Adrenal gland (tissue), 5 donors: ENCODE results near the gene GPATCH2L.

Source experiments
- POLR2A ChIP-seq, 2 donors: fragments of 450-650 bp; IDR thresholded peaks; one replicate each; pipeline ENCODE4 v1.6.1; 2017; ENCODE audit warnings: antibody characterized with exemption in 2 of 2, mild to moderate bottlenecking in 2 of 2, moderate library complexity in 1 of 2
- TF ChIP-seq, protein P1 (sequence below), 6 experiments: fragments of 450-650 bp in 4 of 6; fragments of 200-600 bp in 2 of 6; sonication (generic) in 1 of 6; IDR thresholded peaks; 1 replicate in 5 of 6; 2 replicates in 1 of 6; pipeline versions ENCODE4 v1.5.1 to v1.8.0; 2016 to 2021; ENCODE audit warnings: antibody characterized with exemption in 6 of 6, mild to moderate bottlenecking in 2 of 6, moderate library complexity in 1 of 6
- donor health status: DM: no; HTN: no; CAD: no.

DNA sequence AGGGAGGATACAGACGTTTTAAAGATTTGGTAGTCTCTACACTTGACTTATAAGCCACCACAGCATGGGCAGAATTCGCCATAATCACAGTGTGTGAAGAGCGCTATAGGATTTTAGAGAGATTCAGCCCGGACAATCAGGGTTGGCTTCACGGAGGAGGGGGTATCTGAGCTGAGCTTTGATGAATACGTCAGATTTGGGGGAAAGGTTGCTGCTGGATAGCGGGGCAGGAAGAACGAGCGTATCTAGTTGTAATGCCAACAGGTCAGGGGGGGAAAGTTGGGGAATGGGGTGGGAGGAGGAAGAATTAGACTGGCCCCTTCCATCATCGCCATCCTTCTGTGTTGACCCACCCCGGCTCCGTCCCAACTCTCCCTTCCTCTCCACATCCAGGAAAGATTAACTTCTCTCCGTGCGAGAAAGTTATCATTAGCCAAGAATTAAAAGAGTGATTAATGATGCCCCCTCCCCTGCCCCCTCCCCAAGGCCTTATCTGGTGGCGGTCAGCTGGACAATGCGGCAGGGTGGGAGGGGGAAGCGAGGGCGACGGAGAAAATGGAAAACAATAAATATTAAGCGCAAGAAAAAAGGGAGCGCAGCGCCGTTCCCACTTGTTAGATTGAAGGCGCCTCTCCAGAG lies 13.5 kb upstream of the GPATCH2L start:
- TF ChIP-seq, protein P1, sequence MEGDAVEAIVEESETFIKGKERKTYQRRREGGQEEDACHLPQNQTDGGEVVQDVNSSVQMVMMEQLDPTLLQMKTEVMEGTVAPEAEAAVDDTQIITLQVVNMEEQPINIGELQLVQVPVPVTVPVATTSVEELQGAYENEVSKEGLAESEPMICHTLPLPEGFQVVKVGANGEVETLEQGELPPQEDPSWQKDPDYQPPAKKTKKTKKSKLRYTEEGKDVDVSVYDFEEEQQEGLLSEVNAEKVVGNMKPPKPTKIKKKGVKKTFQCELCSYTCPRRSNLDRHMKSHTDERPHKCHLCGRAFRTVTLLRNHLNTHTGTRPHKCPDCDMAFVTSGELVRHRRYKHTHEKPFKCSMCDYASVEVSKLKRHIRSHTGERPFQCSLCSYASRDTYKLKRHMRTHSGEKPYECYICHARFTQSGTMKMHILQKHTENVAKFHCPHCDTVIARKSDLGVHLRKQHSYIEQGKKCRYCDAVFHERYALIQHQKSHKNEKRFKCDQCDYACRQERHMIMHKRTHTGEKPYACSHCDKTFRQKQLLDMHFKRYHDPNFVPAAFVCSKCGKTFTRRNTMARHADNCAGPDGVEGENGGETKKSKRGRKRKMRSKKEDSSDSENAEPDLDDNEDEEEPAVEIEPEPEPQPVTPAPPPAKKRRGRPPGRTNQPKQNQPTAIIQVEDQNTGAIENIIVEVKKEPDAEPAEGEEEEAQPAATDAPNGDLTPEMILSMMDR (IDR thresholded peaks at IDR 0.05): no peak
- TF ChIP-seq POLR2A (IDR thresholded peaks at IDR 0.05): no peak
